C4-2B (cell line): Measurements from ENCODE around the gene CEP170.

Experiments used
- ZFX ChIP-seq: fragments of 450-650 bp; IDR thresholded peaks from 2 replicates; pipeline ENCODE4 v1.6.1; 2017
- TF ChIP-seq, protein P1 (sequence below): fragments of 450-650 bp; conservative IDR thresholded peaks from 2 replicates; pipeline ENCODE4 v1.5.1; 2017; ENCODE audit warnings: mild to moderate bottlenecking

DNA sequence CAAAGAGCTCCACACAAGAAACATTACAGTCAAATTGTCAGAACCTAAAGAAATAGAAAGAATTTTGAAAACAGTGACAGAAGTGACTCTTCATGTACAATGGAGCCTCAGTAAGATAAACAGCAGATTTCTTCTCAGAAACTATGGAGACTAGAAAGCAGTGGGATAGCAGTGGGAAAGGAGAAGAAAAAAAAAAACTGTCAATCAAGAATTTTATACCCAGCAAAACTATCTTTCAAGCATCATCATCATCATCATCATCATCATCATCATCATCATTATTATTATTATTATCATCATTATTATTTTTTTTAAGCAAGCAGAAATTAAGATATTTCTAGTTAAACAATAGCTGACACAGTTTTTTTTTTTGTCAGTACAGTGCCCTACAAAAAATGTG is 24.2 kb downstream of the CEP170 start:
- TF ChIP-seq, protein P1, sequence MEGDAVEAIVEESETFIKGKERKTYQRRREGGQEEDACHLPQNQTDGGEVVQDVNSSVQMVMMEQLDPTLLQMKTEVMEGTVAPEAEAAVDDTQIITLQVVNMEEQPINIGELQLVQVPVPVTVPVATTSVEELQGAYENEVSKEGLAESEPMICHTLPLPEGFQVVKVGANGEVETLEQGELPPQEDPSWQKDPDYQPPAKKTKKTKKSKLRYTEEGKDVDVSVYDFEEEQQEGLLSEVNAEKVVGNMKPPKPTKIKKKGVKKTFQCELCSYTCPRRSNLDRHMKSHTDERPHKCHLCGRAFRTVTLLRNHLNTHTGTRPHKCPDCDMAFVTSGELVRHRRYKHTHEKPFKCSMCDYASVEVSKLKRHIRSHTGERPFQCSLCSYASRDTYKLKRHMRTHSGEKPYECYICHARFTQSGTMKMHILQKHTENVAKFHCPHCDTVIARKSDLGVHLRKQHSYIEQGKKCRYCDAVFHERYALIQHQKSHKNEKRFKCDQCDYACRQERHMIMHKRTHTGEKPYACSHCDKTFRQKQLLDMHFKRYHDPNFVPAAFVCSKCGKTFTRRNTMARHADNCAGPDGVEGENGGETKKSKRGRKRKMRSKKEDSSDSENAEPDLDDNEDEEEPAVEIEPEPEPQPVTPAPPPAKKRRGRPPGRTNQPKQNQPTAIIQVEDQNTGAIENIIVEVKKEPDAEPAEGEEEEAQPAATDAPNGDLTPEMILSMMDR: no peak
- no peak for TF ChIP-seq ZFX
